ENCODE results near the gene ARHGAP31.
"Not testable (repeated sequence)": the region's sequence is repeated elsewhere in the genome, so short reads cannot be mapped to it uniquely, and the experiment has no call there.

ARHGAP31 gene

GRCh38 chr3:119346076-119346496 is 51.9 kb downstream of the ARHGAP31 start:
- no peaks in the 10 kb centered on the region for H3K9me3 ChIP-seq
- H3K4me2 ChIP-seq = no peak overlapping the region
- H3K4me3 ChIP-seq = no peak overlapping the region
- H3K4me1 ChIP-seq = peaks cover 32% of the 10 kb centered on the region
- no peak for TF ChIP-seq Cebpa-rat (IDR thresholded peaks at IDR 0.05)
- no peaks in the 10 kb centered on the region for H3K27me3 ChIP-seq
- H3K36me3 ChIP-seq = no peaks in the 10 kb centered on the region
- no peak overlapping the region for H3K27ac ChIP-seq
- H4K20me1 ChIP-seq = no peaks in the 10 kb centered on the region
- H3K9ac ChIP-seq = no peak overlapping the region

- Histone ChIP-seq H3K4me1 (peaks cover 39% of the 10 kb centered on the region), H3K4me3 (no peak overlapping the region), H3K9me3 (no peaks in the 10 kb centered on the region), H3K27me3 (no peaks in the 10 kb centered on the region), H3K4me2 (no peak overlapping the region), H3K36me3 (no peaks in the 10 kb centered on the region), H4K20me1 (no peaks in the 10 kb centered on the region), H3K9ac (no peak overlapping the region), H3K27ac (no peak overlapping the region)
- TF ChIP-seq Cebpa-rat (IDR thresholded peaks at IDR 0.05) = no peak
Observed at GRCh38 chr3:119347036-119347435, 52.9 kb downstream of the ARHGAP31 start.

- Histone ChIP-seq H3K4me2 (peak overlapping the region; percentile 57), H4K20me1 (no peaks in the 10 kb centered on the region), H3K27me3 (no peaks in the 10 kb centered on the region), H3K9ac (no peak overlapping the region), H3K4me3 (no peak overlapping the region), H3K9me3 (no peaks in the 10 kb centered on the region), H3K4me1 (peaks cover 47% of the 10 kb centered on the region), H3K27ac (no peak overlapping the region), H3K36me3 (no peaks in the 10 kb centered on the region)
- no peak for TF ChIP-seq Cebpa-rat (IDR thresholded peaks at IDR 0.05)
Observed at GRCh38 chr3:119349354-119350041, 55.3 kb downstream of the ARHGAP31 start.

- no peak overlapping the region for H3K27ac ChIP-seq
- peak overlapping the region; percentile 57 for H3K4me2 ChIP-seq
Observed at GRCh38 chr3:119350114-119350513, 55.9 kb downstream of the ARHGAP31 start.

GRCh38 chr3:119351581-119351980 is 57.4 kb downstream of the ARHGAP31 start:
- Histone ChIP-seq H3K9me3 (no peaks in the 10 kb centered on the region), H3K27me3 (no peaks in the 10 kb centered on the region), H4K20me1 (no peaks in the 10 kb centered on the region), H3K27ac (no peak overlapping the region), H3K4me1 (peaks cover 47% of the 10 kb centered on the region), H3K4me2 (peak overlapping the region; percentile 60), H3K4me3 (no peak overlapping the region), H3K36me3 (no peaks in the 10 kb centered on the region), H3K9ac (no peak overlapping the region)
- no peak for TF ChIP-seq Cebpa-rat (IDR thresholded peaks at IDR 0.05)

More at GRCh38 chr3:119350114-119350513, 55.9 kb downstream of the ARHGAP31 start:
- peaks cover 47% of the 10 kb centered on the region for H3K4me1 ChIP-seq
- no peaks in the 10 kb centered on the region for H3K27me3 ChIP-seq
- TF ChIP-seq Cebpa-rat (IDR thresholded peaks at IDR 0.05) = no peak
- H4K20me1 ChIP-seq = no peaks in the 10 kb centered on the region
- no peaks in the 10 kb centered on the region for H3K9me3 ChIP-seq
- no peak overlapping the region for H3K9ac ChIP-seq
- H3K4me3 ChIP-seq = no peak overlapping the region
- H3K36me3 ChIP-seq = no peaks in the 10 kb centered on the region

DNA sequence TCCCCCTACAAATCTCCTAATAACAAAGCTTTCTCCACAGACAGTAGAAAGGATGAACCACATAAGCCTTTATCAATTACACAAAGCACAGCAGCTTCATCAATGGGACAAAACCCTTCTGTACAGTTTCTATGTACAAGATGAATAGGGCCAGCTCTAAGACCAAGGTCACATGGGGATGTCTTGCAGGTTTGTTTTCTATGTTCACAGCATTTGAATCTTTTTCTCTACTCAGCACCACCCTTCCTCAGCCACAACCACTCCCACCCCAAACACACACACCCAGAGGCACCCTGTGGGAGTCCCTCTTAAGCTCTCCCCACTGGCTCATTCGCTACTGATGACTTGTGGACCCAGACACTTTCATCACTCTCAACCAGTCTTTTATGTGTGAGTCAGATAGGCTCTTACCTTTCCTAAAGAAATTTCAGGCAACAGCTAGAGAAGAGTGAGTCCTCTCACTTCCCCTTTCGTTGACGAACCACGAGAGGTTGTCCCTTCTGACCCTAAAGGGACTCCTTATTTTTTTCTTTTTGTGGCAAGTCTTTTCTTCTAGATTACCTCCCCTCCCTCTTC is 57.9 kb downstream of the ARHGAP31 start:
- H4K20me1 ChIP-seq = no peaks in the 10 kb centered on the region
- H3K9me3 ChIP-seq = no peaks in the 10 kb centered on the region
- no peak overlapping the region for H3K9ac ChIP-seq
- TF ChIP-seq Cebpa-rat (IDR thresholded peaks at IDR 0.05) = no peak
- H3K27ac ChIP-seq = no peak overlapping the region
- no peaks in the 10 kb centered on the region for H3K36me3 ChIP-seq
- H3K4me3 ChIP-seq = no peak overlapping the region
- peaks cover 47% of the 10 kb centered on the region for H3K4me1 ChIP-seq
- H3K27me3 ChIP-seq = no peaks in the 10 kb centered on the region
- peak overlapping the region; percentile 60 for H3K4me2 ChIP-seq

DNA sequence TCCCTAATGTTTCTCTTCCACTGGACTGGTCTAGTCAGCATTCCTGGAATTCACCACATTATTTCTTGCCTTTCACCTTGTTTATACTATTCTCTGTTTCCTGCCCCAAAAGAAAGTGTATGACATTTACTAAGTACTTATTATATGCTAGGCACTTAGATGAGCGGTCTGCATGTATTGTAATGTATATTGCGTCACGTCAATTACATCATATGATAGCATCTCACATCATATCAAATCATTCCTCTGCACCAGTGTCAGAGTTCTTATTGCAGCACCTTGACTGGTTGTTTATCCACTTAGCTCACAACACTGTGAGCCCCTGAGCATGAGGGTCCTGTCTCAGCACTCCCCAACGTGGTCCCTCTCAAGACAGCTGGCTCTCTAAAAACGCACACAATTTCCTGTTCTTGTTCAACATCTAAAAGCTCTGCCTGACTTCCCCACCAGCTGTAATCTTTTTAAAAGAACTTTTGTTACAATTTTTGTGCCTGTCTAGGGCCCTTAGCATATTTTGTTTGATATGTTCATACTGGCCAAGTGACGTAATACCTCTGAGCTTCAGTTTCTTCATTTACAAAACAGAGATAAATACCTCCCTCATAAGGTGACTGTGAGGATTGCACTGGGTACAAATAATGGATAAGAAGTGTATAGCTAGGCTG is 58.8 kb downstream of the ARHGAP31 start:
- Histone ChIP-seq H3K4me3 (no peak overlapping the region), H3K27me3 (no peaks in the 10 kb centered on the region), H3K27ac (no peak overlapping the region), H3K9ac (no peak overlapping the region), H3K4me2 (peak overlapping the region; percentile 60), H3K36me3 (no peaks in the 10 kb centered on the region), H3K4me1 (peaks cover 47% of the 10 kb centered on the region), H3K9me3 (no peaks in the 10 kb centered on the region), H4K20me1 (no peaks in the 10 kb centered on the region)
- 0 out of 2 replicates have a peak, but pooled peaks have one; percentile 50 for TF ChIP-seq Cebpa-rat (IDR thresholded peaks at IDR 0.05)

GRCh38 chr3:119355608-119356007 is 61.4 kb downstream of the ARHGAP31 start:
- H3K4me1 ChIP-seq = peaks cover 40% of the 10 kb centered on the region
- not testable (repeated sequence) for H3K27me3 ChIP-seq, H3K9me3 ChIP-seq, H3K4me2 ChIP-seq, H3K9ac ChIP-seq, H3K4me3 ChIP-seq, H3K36me3 ChIP-seq, H4K20me1 ChIP-seq, H3K27ac ChIP-seq

GRCh38 chr3:119356646-119357045 is 62.5 kb downstream of the ARHGAP31 start:
- no peak overlapping the region for H3K4me3 ChIP-seq
- no peak overlapping the region for H3K4me2 ChIP-seq

DNA sequence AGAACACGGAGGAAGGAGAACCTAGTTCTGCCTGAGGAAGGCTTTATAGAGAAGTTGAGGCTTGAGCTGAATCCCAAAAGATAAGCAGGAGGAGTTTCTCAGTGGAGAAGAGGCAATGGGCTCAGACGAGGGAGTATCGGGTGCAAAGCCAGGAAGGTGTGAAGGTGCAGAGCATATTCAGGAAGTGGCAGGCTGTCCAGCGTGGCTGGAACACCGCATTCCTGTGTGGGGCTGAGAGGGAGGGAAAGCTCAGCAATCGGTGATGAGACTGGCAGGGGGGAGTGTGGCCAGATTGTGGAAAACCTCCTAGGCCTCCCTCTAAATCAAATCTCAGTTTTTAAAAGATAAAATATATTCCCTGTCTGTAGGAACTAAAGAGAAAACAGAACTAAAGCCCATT is 63.0 kb downstream of the ARHGAP31 start:
- Histone ChIP-seq H3K27me3 (no peaks in the 10 kb centered on the region), H3K4me3 (no peak overlapping the region), H3K9me3 (no peaks in the 10 kb centered on the region), H4K20me1 (no peaks in the 10 kb centered on the region), H3K36me3 (no peaks in the 10 kb centered on the region), H3K4me2 (no peak overlapping the region), H3K27ac (no peak overlapping the region), H3K9ac (no peak overlapping the region), H3K4me1 (peaks cover 26% of the 10 kb centered on the region)
- TF ChIP-seq Cebpa-rat (IDR thresholded peaks at IDR 0.05) = no peak

More at GRCh38 chr3:119356646-119357045, 62.5 kb downstream of the ARHGAP31 start:
- no peak for TF ChIP-seq Cebpa-rat (IDR thresholded peaks at IDR 0.05)
- Histone ChIP-seq H3K27me3 (no peaks in the 10 kb centered on the region), H3K36me3 (no peaks in the 10 kb centered on the region), H3K4me1 (peaks cover 31% of the 10 kb centered on the region), H4K20me1 (no peaks in the 10 kb centered on the region), H3K9ac (no peak overlapping the region), H3K27ac (no peak overlapping the region), H3K9me3 (no peaks in the 10 kb centered on the region)
